Prostate gland (tissue), 2 donors: Measurements from ENCODE around the gene BPIFA2.

Experiments
- CTCF ChIP-seq, 4 experiments: fragments of 200-600 bp in 2 of 4; fragments of 450-650 bp in 2 of 4; sonication (generic) in 2 of 4; IDR thresholded peaks; 1 replicate in 3 of 4; 2 replicates in 1 of 4; pipeline ENCODE4 v1.5.1; 2016 to 2019; ENCODE audit warnings: antibody characterized with exemption in 4 of 4, mild to moderate bottlenecking in 2 of 4, moderate library complexity in 2 of 4
- POLR2A ChIP-seq: fragments of 450-650 bp; IDR thresholded peaks from one replicate; pipeline ENCODE4 v1.6.1; 2016; ENCODE audit warnings: antibody characterized with exemption, mild to moderate bottlenecking
- POLR2AphosphoS5 ChIP-seq: sonication (generic); formaldehyde crosslinking; IDR thresholded peaks from one replicate; pipeline ENCODE4 v1.6.1; 2017; ENCODE audit warnings: antibody characterized with exemption

GRCh38 chr20:33148040-33148439 is 19.9 kb upstream of the BPIFA2 start:
- no peak for TF ChIP-seq POLR2A
- no peak for TF ChIP-seq CTCF (IDR thresholded peaks at IDR 0.05)
- no peak for TF ChIP-seq POLR2AphosphoS5
